SJCRH30 (cell line): ENCODE results near the gene SLC6A2. TPM values are rescaled to one million over a fixed set of nuclear protein-coding genes. Genes with fewer than 3 reads are reported as not detected.
"Not testable (repeated sequence)": the region's sequence is repeated elsewhere in the genome, so short reads cannot be mapped to it uniquely, and the experiment has no call there.

ENCODE experiments used
- DNase-seq, 2 experiments: peaks; one replicate each; pipeline ENCODE4 v3.0.0-alpha.2; 2015 to 2020
- H3K27ac ChIP-seq: fragments of 250-450 bp; sonication (Bioruptor Pico); 2 replicates; pipeline ENCODE4 v1.5.1; 2020; ENCODE audit warnings: mild to moderate bottlenecking, moderate library complexity
- H3K27me3 ChIP-seq: fragments of 250-450 bp; sonication (Bioruptor Pico); 2 replicates; pipeline ENCODE4 v1.5.1; 2020; ENCODE audit warnings: mild to moderate bottlenecking, moderate library complexity
- H3K36me3 ChIP-seq: fragments of 250-450 bp; sonication (Bioruptor Pico); 2 replicates; pipeline ENCODE4 v1.5.1; 2020; ENCODE audit warnings: mild to moderate bottlenecking, moderate library complexity
- H3K4me1 ChIP-seq: fragments of 250-450 bp; sonication (Bioruptor Pico); 2 replicates; pipeline ENCODE4 v1.5.1; 2020; ENCODE audit warnings: mild to moderate bottlenecking, moderate library complexity
- H3K4me3 ChIP-seq: fragments of 250-450 bp; sonication (Bioruptor Pico); 2 replicates; pipeline ENCODE4 v1.5.1; 2020; ENCODE audit warnings: mild to moderate bottlenecking, moderate library complexity
- H3K9me3 ChIP-seq: fragments of 250-450 bp; sonication (Bioruptor Pico); replicated peaks from 2 replicates; pipeline ENCODE4 v1.5.1; 2020; ENCODE audit warnings: mild to moderate bottlenecking, moderate library complexity
- total RNA-seq: library from RNA; depleted of rRNA; stranded (reverse); fragments of >200 nt; shearing (Covaris generic); gene quantifications from 2 replicates; pipeline ENCODE4 v1.2.3, GENCODE V29; 2014; rRNA removed

Gene SLC6A2
- not detected in 2 replicates for total RNA-seq

DNA sequence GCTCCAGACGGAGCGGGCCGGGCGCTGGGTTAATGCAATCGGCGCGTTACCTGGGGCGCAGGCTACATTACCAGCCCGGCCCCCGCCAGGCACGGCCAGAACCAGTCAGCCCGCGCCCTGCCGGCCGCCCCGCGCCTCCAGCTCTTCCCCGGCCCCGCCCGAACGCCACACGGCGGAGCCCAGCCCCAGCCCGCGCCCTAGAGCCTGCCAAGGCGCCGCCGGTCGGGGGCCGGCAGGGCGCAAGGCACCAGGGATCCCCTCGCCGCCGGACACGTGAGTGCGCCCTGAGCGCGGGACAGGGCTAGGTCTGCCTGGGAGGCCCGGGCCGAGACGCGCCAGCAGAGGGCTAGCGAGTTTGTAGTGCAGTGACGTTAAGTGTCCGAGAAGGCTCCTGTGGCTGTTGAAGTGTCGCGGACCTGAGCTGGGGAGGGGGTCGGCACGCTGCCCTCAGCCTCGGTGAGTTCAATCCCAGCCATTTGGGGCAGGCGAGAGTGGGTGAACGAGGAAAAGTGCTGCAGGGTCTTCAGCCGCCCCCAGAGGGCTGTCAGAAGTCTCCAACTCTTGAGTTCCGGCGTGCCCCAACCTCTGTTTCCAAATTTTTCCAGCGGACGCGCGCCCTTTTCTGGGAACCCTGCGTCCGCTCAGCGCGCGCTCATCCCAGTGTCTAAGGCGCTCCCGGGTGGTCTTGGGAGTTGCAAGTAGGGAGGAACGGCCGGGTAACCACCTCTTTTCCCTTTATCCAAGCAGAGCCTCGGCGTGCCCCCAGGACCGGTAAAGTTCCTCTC is at the start of gene SLC6A2:
Gene SLC6A2 (plus strand): TSS at position 92 of the 785 bp plus-strand sequence. CDS start 707 bp downstream, outside the sequence.
- Histone ChIP-seq H3K27me3 (peaks cover 18% of the 10 kb centered on the region), H3K27ac (no peak within 1 kb of the TSS), H3K9me3 (no peaks in the 10 kb centered on the region), H3K36me3 (no peaks in the 10 kb centered on the region), H3K4me1 (no peaks in the 10 kb centered on the region), H3K4me3 (no peak within 1 kb of the TSS)
- DNase-seq: no peak

DNA sequence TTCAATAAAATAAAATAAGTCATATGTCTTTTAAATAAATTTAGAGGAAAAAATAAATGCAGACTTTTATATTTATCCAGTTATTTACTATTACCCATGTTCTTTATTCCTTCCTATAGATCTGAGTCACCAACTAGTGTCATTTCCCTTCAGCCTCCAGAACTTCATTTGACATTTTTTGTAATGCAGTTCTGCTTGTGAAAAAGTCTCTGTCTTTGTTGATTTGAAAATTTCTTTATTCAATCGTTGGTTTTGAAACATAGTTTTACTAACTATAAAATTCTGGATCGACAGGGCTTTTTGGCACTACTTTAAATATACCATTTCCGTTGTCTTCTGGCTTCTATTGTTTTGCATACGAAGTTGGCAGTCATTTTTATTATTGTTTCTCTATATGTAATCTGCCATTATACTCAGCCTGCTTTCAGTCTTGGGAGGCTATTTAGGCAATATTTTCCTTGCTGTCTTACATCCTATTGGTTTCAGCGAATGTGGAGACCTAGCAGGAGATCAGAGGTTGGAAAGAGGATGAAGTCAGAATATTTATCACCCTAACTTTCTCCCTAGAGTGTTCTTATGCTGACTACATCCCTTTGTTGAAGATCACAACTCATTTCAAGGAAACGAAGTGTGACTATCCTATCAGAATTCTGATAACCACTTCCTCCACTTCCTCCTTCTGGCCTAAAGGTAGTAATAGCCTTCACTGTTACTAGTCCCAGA is 42.0 kb upstream of the SLC6A2 start:
- H3K27ac ChIP-seq: no peak overlapping the region

DNA sequence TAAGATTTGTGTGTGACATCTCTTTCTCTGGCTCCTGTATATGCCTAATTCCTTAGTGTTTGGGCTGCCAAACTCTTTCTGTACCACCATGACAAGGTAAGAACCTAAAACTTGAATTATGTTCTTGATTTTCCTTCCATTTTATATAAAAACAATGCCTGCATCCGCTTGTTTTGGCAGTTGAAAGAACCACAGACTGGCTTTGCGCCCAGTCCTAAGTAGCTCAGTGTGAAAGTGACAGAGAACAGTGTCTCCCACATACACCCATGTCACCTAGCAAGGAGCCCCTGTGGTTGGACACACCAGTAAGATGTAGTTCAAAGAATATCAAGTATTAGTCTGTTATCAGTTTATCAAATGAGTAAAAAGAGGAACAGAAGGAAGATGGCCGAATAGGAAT is 40.7 kb upstream of the SLC6A2 start:
- Histone ChIP-seq H3K4me3 (no peak overlapping the region), H3K27me3 (0 out of 2 replicates have a peak, but pooled peaks cover 2% of the 10 kb centered on the region), H3K9me3 (0 out of 2 replicates have a peak, but pooled peaks cover 3% of the 10 kb centered on the region), H3K36me3 (no peaks in the 10 kb centered on the region), H3K4me1 (no peaks in the 10 kb centered on the region), H3K27ac (no peak overlapping the region)
- DNase-seq: no peak

More for the DNA sequence above, 42.0 kb upstream of the SLC6A2 start:
- no peaks in the 10 kb centered on the region for H3K9me3 ChIP-seq
- no peak for DNase-seq
- 0 out of 2 replicates have a peak, but pooled peaks cover 2% of the 10 kb centered on the region for H3K27me3 ChIP-seq
- H3K4me1 ChIP-seq: no peaks in the 10 kb centered on the region
- H3K4me3 ChIP-seq: no peak overlapping the region
- no peaks in the 10 kb centered on the region for H3K36me3 ChIP-seq

DNA sequence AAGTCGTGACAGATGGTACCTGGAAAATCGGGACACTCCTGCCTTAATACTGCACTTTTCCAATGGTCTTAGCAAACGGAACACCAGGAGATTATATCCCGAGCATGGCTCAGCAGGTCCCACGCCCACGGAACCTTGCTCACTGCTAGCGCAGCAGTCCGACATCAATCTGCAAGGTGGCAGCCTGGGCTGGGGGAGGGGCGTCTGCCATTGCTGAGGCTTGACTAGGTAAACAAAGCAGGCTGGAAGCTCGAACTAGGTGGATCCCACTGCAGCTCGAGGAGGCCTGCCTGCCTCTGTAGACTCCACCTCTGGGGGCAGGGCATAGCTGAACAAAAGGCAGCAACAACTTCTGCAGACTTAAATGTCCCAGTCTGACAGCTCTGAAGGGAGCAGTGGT is 40.1 kb upstream of the SLC6A2 start:
- not testable (repeated sequence) for H3K36me3 ChIP-seq, H3K4me3 ChIP-seq, H3K9me3 ChIP-seq, H3K27ac ChIP-seq, H3K27me3 ChIP-seq, DNase-seq, H3K4me1 ChIP-seq

DNA sequence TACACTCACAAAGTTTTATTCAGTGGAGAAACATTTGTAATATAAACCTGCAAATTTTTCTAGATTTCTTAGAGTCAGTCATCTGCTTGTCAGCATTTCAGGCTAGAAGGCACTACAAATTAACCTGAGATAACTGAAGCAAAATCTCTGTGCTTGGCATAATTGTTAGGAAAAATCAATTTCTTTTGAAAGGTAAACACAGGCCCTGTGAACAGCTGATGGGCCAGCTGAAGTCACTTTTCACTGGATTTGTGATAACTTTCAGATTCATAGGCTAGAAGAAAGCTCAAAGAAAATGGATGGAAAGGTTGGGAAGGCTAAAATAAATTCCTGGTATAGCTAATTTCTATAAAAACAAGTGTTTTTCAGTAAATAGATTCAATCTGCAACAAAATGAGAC is 34.0 kb upstream of the SLC6A2 start:
- no peaks in the 10 kb centered on the region for H3K36me3 ChIP-seq
- H3K27me3 ChIP-seq: no peaks in the 10 kb centered on the region
- no peak for DNase-seq
- H3K4me1 ChIP-seq: no peaks in the 10 kb centered on the region
- no peak overlapping the region for H3K27ac ChIP-seq
- 0 out of 2 replicates have a peak, but pooled peaks cover 6% of the 10 kb centered on the region for H3K9me3 ChIP-seq
- H3K4me3 ChIP-seq: no peak overlapping the region

DNA sequence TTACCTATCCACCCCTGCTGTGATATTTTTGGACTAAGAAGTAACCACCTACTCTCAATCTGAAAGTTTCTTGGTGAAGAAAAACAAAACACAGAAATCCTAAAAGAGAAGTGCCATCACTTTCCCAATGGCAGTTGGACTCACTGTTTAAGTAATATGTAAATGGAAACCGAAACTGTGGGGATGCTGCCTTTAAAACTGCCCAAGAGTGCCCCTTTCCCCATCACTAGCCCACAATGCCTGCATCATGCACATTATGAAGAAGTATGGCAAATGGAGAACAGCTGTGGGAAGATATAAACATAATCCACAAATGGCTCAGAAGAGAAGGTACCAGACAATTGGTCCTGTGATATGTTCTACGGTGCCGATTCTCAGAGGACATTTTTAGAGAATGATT is 33.5 kb upstream of the SLC6A2 start:
- Histone ChIP-seq H3K4me3 (no peak overlapping the region), H3K36me3 (no peaks in the 10 kb centered on the region), H3K27me3 (no peaks in the 10 kb centered on the region), H3K4me1 (no peaks in the 10 kb centered on the region), H3K27ac (no peak overlapping the region), H3K9me3 (0 out of 2 replicates have a peak, but pooled peaks cover 6% of the 10 kb centered on the region)
- peak in 1 of 2 experiments; percentile 15 for DNase-seq

DNA sequence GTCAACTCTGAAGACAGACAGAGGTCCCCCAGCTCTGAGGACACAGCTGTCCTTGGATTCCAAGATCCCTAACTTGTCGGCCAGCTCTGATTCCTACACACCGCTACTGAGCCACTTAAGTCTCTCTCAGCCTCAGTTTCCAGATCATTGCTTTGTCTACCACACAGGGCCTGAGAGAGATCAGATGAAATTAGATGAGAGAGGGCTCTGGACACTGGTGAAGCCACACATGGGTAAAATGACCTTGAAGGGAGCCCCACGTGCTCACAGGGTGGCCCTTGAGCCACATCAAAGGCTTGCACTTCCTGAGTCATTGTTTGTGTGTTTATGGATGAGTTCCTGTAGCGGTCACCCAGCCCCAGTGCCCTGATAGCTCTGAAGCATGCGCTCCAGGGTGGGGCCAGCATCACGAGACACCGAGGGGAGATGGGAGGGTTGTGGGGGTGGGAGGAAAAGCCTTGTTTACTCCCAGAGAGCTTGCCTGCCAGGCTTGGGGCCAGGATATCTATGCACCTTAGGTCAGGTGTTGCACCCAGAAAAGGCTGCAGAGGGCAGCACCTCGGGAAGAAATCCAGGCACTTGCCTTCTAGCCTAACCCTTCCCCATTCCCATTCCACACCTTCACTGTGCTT is 32.7 kb upstream of the SLC6A2 start:
- H3K27ac ChIP-seq: no peak overlapping the region
- no peaks in the 10 kb centered on the region for H3K36me3 ChIP-seq
- no peak overlapping the region for H3K4me3 ChIP-seq
- H3K27me3 ChIP-seq: no peaks in the 10 kb centered on the region
- H3K4me1 ChIP-seq: no peaks in the 10 kb centered on the region
- peak; percentile 19 to 34 for DNase-seq
- 0 out of 2 replicates have a peak, but pooled peaks cover 6% of the 10 kb centered on the region for H3K9me3 ChIP-seq

DNA sequence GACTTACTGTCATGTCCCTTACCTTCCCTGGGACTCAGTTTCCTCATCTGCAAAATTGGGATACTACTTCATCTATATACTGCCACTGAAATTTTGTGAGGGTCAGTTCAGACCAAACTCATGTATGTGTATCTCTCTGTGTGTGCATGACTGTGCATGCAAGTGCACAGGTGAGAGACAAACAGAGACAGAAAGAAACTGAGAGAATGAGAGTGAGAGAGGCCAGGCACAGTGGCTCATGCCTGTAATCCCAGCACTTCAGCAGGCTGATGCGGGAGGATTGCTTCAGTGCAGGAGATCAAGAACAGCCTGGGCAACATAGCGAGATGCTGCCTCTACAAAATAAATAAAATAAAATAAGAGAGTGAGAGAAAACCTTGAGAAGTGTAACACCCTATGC is 32.1 kb upstream of the SLC6A2 start:
- Histone ChIP-seq H3K36me3 (no peaks in the 10 kb centered on the region), H3K4me3 (no peak overlapping the region), H3K27me3 (no peaks in the 10 kb centered on the region; the same call in 1 of the 2 replicates), H3K4me1 (no peaks in the 10 kb centered on the region), H3K27ac (no peak overlapping the region), H3K9me3 (0 out of 2 replicates have a peak, but pooled peaks cover 6% of the 10 kb centered on the region)
- no peak for DNase-seq

DNA sequence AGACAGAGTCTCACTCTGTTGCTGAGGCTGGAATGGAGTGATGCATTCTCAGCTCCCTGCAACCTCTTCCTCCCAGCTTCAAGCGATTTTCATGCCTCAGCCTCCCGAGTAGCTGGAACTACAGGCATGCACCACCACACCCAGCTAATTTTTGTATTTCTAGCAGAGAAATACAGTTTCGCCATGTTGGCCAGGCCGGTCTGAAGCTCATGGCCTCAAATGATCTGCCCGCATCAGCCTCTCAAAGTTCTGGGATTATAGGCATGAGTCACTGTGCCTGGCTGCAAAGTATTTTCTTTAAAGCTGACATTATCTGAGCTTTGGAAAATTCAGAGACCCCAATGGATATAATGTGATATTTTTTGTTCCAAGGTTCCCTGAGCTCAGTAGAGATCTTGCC is 31.1 kb upstream of the SLC6A2 start:
- H3K4me3 ChIP-seq: no peak overlapping the region
- H3K4me1 ChIP-seq: no peaks in the 10 kb centered on the region
- 0 out of 2 replicates have a peak, but pooled peaks cover 3% of the 10 kb centered on the region for H3K9me3 ChIP-seq
- H3K27ac ChIP-seq: no peak overlapping the region
- H3K27me3 ChIP-seq: no peaks in the 10 kb centered on the region; the same call in 1 of the 2 replicates
- H3K36me3 ChIP-seq: no peaks in the 10 kb centered on the region
- no peak for DNase-seq

DNA sequence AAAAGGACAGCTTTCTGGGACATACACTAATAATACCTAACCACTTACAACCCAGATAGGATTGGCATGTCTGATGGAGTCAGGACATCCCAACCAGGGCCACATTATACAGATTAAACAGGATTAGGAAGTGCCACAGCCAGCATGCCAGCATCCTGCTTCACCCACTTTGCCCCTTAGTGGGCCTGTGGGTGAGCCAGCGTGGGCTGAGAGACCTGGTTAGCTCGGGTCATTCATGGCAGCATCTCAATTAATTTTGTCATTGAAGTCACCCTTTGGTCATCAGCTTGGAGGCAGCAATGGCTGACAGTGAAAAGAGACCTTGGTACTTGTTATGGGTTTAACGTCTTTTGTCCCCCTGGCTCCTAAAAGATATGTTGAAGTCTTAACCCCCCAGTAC is 29.9 kb upstream of the SLC6A2 start:
- Histone ChIP-seq H3K4me3 (no peak overlapping the region), H3K9me3 (0 out of 2 replicates have a peak, but pooled peaks cover 3% of the 10 kb centered on the region), H3K27ac (no peak overlapping the region), H3K27me3 (no peaks in the 10 kb centered on the region; the same call in 1 of the 2 replicates), H3K4me1 (no peaks in the 10 kb centered on the region), H3K36me3 (no peaks in the 10 kb centered on the region)
- no peak for DNase-seq

DNA sequence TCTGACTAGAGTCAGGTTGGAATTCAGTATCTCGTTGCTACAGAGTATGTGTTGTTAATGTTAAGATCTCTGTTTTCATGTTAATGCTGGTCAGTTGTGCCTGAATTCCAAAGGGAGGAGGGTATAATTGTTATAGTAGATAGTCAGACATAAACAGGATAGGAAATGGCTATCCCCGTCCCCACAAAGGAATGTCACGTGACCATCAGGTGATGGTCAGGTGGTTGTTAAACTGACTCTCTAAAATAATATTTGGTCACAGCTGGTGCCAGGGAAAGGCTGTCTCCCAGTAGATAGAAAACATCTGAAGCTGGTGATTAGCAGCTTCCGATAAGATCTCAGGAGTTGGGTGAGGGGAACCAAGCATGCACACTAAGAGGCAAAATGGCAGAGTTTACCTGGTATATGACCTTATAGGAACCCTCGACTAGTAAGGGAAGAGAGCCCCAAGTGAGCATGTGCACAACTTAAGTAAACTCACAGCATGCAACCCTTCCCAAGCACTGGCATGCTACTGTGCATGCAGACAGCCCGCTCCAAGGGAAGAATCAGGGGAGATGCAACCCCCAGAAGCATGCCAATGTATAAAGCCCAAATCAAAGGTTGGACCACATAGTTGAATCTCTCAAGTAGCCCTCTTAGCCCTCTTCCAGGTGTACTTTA is 27.4 kb upstream of the SLC6A2 start:
- Histone ChIP-seq H3K27me3 (no peaks in the 10 kb centered on the region; the same call in 1 of the 2 replicates), H3K9me3 (peaks cover 9% of the 10 kb centered on the region), H3K36me3 (no peaks in the 10 kb centered on the region), H3K4me3 (no peak overlapping the region), H3K27ac (no peak overlapping the region), H3K4me1 (no peaks in the 10 kb centered on the region)
- DNase-seq: no peak

DNA sequence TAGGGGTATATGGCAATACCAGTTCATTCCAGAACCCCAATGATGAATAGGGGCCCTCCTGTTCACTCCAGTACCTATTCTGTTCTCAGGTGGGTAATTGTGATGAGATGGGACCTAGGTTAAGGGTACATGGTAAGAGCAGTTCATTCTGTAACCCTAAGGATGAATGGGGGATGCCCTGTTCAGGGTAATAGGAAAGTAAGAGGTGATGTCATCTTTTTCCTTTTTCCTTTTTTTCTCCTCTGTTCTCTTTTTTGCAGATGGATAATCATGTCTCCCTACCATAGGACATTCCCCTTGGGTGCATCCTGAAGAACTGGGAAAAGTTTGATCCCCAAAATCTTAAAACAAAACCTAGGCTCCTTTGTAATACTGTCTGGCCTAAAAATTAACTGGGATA is 25.0 kb upstream of the SLC6A2 start:
- no peak overlapping the region for H3K27ac ChIP-seq

DNA sequence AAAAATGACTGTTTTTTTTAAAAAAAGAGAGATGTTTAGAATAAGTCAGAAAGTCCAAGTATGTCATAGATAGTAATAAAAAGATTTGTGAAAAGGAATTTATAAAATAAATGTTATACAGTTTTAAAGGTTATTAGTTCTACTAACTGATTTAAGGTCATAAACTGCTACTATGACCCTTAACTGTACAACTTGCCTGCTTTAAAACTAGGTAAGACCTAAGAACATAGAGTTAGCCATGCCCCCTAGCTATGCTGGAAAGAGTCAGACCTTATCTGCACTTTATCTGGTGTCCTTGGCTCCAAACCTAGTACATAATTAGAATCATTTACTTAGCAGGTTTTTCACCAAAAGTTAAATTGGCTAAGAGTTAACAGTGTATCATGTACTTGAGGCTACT is 23.5 kb upstream of the SLC6A2 start:
- Histone ChIP-seq H3K4me3 (no peak overlapping the region), H3K9me3 (peaks cover 9% of the 10 kb centered on the region), H3K36me3 (no peaks in the 10 kb centered on the region), H3K4me1 (no peaks in the 10 kb centered on the region), H3K27me3 (peaks cover 1% of the 10 kb centered on the region), H3K27ac (no peak overlapping the region)
- DNase-seq: no peak

More for the DNA sequence above, 25.0 kb upstream of the SLC6A2 start:
- no peaks in the 10 kb centered on the region for H3K4me1 ChIP-seq
- no peaks in the 10 kb centered on the region; the same call in 1 of the 2 replicates for H3K27me3 ChIP-seq
- no peak for DNase-seq
- H3K36me3 ChIP-seq: no peaks in the 10 kb centered on the region
- no peak overlapping the region for H3K4me3 ChIP-seq
- peaks cover 9% of the 10 kb centered on the region for H3K9me3 ChIP-seq

DNA sequence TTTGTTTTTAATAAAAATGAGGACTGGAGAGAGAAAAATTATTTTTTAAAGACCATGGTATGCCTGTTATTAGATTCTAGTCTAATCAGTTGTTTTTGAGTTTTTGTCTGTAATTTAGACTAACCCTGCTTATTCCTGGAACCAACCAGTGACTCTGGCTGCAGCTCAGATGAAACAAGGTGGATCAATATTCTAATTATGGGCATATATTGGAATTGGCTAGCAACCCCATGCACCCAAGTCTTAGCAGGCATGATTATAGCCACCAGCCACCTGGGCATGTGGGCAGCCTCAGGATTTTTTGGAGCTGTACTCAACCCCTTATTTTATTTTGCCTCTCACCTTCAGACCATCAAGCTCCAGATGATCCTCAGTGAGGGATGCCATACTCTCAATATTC is 21.6 kb upstream of the SLC6A2 start:
- H3K4me3 ChIP-seq: no peak overlapping the region
- no peak for DNase-seq
- no peak overlapping the region for H3K27ac ChIP-seq

More for the DNA sequence above, 21.6 kb upstream of the SLC6A2 start:
- Histone ChIP-seq H3K36me3 (no peaks in the 10 kb centered on the region), H3K27me3 (peaks cover 16% of the 10 kb centered on the region), H3K4me1 (no peaks in the 10 kb centered on the region), H3K9me3 (peaks cover 9% of the 10 kb centered on the region)
